ENCODE results near the gene TCEA2. TPM values are rescaled to one million over a fixed set of nuclear protein-coding genes. Genes with fewer than 3 reads are reported as not detected.

Gene TCEA2
- total RNA-seq, 1 donor from 2014 or later, result 8.4 TPM

Small RNAs within 50 kb of the gene (small RNA-seq; reads per million reads assigned to genes)
- gene AL355803.1, result not detected
- not detected for gene MIR6813

Other genes starting within 250 kb of the TCEA2 start
- 52.2 TPM for gene ZBTB46, start 231.9 kb upstream of the TCEA2 start, total RNA-seq
- not detected for gene ABHD16B, start 201.7 kb upstream of the TCEA2 start, total RNA-seq
- 29.2 TPM for gene TPD52L2, start 197.9 kb upstream of the TCEA2 start, total RNA-seq
- gene DNAJC5, start 168.1 kb upstream of the TCEA2 start, total RNA-seq, result 30.3 TPM
- 15.7 TPM for gene UCKL1, start 106.8 kb upstream of the TCEA2 start, total RNA-seq
- 8.9 TPM for gene ZNF512B, start 93.3 kb upstream of the TCEA2 start, total RNA-seq
- gene SAMD10, start 83.6 kb upstream of the TCEA2 start, total RNA-seq, result 1.0 TPM
- gene PRPF6, start 82.1 kb upstream of the TCEA2 start, total RNA-seq, result 55.8 TPM
- gene C20orf204, start 27.0 kb upstream of the TCEA2 start, total RNA-seq, result 0.52 TPM
- gene SOX18, start 13.6 kb upstream of the TCEA2 start, total RNA-seq, result 3.7 TPM
- 5.2 TPM for gene RGS19, start 16.3 kb downstream of the TCEA2 start, total RNA-seq
- 0.52 TPM for gene OPRL1, start 16.9 kb downstream of the TCEA2 start, total RNA-seq
- gene LKAAEAR1, start 21.2 kb downstream of the TCEA2 start, total RNA-seq, result 1.0 TPM
- gene NPBWR2, start 44.4 kb downstream of the TCEA2 start, total RNA-seq, result not detected
- not detected for gene MYT1, start 101.3 kb downstream of the TCEA2 start, total RNA-seq
- 36.5 TPM for gene PCMTD2, start 192.6 kb downstream of the TCEA2 start, total RNA-seq

All from skeletal muscle tissue (tissue), 2 donors.